ENCODE data around the gene C5orf52.
"Not testable (repeated sequence)": the region's sequence is repeated elsewhere in the genome, so short reads cannot be mapped to it uniquely, and the experiment has no call there.

C5orf52 gene

DNA sequence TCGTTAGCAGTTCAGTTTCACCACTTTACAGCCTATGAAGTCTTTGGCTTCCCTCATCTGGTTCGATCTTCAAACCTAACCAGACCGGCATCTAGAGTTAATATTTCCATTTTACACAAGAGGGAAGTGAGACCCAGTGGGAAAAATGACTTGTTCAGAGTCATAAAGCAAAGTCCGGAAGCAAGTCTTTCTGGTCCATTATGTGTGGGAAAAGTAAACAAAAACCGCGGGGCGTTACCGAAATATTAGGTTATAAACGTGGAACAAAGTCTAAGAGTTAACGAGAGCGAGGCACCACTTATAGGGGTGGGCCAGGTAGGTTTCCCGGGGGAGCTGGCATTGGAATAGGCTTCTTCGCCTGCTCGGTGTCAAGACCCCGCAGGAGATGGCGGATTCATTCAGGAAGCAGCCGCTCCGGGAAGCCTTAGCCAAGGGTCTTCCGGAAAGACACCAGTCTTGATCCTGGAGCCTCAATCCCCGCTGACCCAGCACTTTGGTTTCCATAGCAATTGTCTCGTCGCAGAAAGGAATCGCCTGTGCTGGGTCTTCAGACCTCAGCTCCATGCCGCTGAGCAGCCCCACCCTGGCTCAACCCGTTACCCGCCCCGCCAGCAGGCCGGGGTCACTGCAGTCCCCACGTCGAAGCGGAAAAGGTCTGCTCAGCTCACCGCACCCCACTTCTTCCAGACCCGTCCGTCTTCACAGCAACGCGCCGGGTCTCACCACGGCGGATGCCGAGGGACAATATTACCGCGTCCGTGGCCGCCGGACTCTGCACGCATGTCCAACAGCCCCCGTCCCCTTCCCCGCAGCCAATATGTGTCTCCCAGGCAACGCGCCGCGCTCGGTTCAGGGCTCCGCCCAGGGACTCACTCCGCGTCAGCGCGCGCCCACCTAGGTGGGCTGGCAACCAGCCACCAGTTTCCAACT lies at the start of gene C5orf52:
Gene C5orf52 (plus strand): TSS at position 872 of the 930 bp plus-strand sequence. CDS start 82 bp downstream, outside the sequence.
- peak; percentile 43 for DNase-seq

DNA sequence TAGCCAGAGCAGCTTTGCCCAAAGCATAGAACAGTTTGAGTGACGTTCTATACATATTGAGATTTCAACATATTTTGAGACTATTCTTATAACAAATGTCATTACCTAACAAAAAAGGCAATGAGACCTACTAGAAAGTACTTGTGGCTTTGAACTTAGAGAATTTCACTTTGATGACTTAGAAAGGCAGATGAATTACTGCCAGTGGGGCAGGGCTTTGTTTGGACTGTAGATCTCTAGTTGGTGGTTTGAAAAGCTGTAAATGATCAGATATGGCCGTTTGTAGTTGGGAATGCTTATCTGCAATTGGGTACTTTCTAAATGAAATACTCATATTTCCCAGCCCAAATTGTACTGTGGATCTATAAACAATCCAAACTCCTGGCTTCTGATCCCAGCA lies 47.2 kb upstream of the C5orf52 start:
- no peak for DNase-seq

DNA sequence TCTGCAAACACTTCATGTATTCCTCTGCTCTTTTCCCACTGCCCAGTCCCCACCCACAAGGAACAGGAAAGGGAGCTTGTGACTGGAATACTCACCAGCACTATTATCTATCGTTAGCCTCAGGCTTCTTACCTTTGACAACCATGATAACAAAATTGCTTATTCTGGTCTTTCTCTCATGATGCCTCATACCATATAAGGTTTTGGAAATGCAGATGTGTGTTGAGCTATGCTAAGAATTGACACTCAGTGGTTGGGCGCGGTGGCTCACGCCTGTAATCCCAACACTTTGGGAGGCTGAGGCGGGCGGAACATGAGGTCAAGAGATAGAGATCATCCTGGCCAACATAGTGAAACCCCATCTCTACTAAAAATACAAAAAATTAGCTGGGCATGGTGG lies 44.5 kb upstream of the C5orf52 start:
- DNase-seq: no peak

DNA sequence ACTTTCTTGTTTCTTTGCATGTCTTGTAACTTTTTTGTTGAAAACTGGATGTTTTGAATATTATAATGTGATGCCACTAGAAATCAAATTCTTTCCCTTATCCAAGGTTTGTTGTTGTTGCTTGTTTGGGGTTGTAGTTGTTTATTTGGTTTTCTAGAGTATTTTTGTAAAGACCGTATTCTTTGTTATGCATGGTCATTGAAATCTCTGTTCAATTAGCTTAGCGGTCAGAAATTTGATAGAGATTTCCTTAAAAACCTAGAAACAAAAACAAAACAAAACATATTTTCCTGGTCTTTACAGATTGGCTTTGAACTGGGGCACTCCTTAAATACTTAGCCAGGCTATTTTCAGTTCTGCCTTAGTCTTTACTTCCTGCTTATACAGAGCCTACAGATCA lies 41.0 kb upstream of the C5orf52 start:
- no peak for DNase-seq

DNA sequence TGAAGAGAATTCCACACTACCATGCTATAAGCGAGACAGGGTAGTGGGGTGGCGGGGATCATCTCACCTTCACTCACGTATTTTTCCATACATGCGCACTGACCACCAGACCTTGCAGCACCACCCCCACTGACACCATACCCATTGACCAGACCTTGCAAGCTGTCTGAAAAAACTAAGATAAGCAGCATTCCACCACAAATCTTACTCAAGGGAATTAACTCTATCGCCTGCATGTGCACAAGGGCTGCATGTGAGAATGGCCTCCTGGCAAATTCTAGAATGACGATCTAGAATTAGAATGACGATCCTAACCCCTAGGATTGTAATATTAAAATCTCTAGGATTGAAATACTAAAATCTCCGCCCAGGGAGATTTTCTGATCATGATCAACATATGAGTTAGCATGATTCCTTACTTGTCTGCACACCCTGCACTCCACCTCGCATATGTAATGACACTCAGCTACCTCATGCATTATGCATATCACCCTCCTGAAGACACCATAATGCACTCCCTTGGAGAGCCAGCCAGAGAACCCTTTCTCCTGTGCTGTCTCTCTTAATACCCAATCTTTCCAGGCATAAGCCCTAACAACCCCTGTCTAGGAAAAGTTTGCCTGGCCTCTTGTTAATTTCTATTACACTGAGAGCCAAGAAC lies 30.8 kb upstream of the C5orf52 start:
- DNase-seq: no peak

DNA sequence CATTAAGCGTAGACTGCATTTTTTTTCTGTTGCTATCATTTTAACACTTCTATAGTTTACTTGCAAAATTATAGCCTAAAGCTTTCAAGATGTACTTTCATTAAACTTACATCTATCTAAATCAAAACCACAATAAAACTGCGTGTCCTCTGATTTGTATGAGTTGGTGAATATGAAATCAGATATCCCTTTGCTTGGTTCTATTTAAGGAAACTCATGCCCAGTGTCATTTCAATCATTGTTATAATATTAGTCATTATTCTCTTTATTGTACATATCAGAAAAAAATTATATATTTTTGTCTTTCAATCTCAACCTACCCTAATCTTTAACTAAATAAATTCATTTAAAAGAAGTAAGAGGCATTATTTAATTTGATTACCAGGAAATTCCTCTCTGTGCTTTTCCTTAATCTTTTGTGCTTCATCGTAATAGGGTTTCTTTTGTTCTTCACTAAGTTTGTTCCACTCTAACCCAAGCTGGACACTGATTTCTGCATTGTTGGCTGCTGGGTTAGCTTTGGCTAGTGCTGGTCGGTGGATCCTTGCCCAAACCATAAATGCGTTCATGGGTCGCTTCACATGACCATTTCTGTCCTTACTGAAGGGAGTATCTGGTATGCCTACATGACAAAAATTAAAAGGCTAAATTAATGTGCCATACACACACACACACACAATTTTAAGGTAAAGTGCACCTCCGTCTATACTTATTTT lies 22.9 kb upstream of the C5orf52 start:
- no peak for DNase-seq

DNA sequence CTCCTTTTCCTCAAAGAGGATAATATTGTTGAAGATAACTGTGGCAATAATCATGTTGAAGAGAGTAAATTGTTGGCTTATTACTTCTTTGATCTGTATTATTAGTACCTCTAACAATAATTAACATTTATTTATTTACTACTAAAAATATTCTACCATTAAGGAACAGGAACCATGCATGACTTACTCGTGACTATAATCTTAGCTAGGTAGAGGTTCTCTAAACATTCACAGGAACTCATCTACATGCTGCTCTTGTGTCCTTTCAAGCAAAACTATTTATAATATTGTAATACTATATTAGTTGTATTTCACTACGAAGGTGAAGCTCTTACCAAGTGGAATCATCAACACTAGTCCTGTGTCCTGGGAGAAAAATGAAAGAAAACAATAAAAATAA lies 22.2 kb upstream of the C5orf52 start:
- no peak for DNase-seq

DNA sequence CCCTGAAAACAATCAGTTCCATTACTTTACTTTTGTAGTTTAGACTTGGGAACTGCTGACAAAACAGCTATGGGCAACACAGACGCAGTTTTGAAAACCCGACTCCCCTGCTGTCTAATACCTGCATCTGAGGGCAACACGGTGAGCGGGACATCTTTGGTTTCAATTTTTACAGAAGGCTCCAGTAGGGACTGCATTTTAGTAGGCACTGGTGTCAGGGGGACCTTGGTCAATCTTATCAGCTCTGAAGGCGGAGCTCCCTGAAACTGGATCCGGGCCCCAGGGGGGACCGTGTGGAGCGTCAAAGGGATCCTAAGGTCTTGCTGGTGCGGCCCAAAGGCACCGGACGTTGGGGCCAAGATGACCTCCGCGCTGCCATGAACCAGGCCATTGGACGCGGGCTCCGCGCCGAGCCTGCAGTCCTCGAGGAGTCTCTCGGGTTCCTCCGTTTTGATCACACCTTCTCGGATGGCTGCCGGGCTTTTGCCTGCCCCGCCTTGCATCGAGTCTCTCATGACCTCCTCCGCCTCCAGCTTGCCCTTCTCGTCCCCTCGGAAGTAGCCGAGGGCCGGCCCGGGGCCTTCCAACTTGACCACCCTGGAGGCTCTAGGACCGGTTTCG lies 20.2 kb upstream of the C5orf52 start:
- DNase-seq: no peak

DNA sequence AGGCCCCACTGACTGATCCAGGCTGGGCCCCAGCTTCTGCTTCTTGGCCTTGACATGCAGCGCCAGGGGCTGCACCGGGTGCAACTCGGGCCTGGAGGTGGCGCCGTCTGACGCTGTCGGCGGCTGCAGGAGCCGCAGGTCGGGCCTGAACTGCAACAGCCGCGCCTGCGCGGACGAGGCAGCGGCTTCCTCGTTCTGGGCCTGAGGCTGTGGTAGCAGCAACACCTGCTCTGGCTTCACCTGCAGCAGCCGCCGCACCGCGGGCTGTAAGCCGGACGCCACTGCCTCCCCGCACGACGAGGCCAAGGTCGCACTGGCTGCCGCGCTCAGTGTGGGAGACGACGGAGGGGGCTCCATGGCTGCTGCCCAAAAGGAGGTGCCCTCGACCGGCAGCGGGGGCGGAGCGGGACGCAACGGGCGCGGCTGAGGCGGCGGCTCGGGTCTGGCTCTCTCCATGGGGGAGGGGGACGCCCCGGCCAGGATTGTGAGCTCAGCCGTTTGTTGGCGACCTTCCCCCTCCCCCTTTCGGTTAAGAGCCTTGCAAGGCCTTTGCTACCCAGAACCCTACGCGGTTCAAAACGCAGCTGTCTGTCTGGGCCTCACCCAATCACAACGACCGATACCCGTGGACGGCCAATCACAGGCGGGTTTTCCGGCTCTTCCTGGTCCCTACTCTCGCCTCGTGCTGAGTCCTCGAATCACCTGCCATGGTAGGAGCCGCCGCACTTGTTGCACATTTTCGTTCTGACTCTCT lies 19.5 kb upstream of the C5orf52 start:
- DNase-seq: peak; percentile 86

DNA sequence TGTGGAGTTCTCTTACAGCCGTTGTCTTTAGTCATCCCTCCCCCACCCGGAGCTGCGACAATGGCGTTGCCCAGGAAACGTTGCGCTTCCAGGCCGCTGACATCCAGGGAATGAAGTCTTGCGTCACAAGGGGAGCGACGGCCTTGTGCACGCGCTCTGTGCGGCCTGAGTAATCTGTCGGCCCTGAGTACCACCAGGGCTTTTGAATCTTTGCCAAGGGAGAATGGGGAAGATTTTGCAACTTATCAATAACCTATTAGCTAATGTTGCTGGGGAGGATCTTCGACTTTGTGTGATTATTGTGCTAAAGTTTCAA lies 19.0 kb upstream of the C5orf52 start, which contains the start of gene SOX30:
Gene SOX30 (minus strand): TSS at position 62 of the 316 bp plus-strand sequence. CDS start 360 bp downstream, outside the sequence.
- no peak for DNase-seq

DNA sequence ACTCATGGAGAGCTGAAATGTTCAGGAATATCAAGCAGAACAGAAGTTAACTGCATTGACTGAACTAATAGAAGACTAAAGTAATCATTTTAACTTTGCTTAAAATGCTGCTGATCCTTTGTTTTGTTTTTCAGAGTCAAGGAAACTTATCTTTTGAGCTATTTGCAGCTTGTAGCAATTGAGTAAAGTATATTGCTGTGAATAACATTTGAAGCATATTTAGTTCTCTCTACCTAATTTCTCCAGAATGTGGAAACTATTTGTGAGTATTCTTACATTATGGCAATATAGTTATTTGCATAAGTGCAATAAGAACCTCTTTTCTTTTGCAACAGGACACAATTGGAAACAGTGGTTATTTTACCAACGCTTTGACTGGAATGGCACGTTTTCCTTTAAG lies 13.8 kb upstream of the C5orf52 start:
- no peak for DNase-seq

DNA sequence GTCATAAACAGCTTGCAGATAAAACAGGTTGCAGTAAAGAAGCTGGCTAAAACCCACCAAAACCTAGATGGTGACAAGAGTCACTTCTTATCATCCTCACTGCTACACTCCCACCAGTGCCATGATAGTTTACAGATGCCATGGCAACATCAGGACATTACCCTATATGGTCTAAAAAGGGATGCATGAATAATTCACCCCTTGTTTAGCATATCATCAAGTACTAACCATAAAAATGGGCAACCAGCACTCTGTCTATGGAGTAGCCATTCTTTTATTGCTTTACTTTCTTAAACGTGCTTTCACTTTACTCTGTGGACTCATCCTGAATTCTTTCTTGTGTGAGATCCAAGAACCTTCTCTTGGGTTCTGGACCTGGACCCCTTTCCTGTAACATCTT lies 12.4 kb upstream of the C5orf52 start:
- no peak for DNase-seq

DNA sequence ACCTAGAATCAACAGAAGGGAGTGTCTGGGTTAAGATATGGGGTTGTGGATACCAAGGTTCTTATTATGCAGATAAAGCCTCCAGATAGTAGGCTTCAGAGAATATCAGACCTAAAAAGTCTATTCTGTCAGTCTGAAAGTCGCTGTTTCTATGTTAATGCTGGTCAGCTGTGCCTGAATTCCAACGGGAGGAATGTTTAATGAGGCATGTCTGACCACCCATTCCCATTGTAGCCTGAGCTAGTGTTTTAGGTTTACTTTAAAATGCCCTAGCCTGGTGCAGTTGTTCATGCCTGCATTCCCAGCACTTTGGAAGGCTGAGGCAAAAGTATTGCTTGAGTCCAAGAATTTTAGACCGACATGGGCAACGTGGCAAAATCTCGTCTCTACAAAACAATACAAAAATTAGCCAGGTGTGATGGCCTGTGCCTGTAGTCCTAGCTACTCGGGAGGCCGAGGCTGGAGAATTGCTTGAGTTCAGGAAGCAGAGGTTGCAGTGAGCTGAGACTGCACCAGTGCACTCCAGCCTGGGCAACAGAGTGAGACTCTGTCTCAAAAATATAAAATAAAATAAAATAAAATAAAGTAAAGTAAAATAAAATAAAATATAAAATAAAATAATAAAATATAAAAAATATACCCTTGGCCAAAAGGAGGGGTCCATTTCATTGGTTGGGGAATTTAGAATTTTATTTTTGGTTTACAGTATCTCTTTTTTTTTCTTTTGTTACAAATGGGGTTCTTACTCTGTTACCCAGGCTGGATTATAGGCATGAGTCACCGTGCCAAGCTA lies 11.3 kb upstream of the C5orf52 start:
- no peak for DNase-seq

DNA sequence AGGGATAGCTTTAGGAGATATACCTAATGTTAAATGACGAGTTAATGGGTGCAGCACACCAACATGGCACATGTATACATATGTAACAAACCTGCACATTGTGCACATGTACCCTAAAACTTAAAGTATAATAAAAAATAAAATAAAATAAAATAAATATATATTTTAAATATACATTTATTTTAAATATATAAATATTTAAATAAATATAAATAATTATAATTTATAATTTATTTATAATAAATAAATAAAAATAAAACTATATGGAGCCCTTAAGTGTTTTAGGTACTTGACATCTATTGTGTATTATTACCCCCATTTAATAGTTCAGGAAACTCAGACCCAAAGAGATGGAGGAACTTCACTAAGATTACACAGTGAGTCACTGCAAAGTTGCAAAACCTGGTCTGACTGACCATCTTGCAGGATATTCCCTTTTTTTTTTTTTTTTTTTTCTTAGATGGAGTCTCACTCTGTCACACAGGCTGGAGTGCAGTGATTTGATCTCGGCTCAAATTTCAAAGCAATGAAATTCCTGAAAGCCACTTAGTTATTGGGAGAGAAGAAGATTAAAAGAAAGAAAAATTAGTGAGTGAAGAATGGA lies 5.8 kb upstream of the C5orf52 start:
- DNase-seq: no peak

DNA sequence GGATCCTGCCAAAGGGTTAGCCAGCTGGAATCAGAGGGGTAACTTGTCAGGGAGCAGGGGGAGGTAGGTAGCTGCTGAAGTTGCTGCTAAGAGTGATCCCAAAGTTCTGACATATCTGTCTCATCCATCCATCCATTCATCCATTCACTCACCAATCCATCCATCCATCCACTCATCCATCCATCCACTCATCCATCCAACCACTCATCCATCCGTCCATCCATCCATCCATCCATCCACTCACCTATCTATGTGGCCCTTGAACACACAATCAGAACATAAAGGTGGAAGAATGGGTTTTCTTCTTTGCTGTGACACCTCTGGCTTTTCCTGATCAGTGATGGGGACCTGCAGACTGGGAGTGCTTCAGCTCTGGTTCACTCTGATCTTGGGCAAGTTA lies 3.0 kb upstream of the C5orf52 start:
- no peak for DNase-seq

DNA sequence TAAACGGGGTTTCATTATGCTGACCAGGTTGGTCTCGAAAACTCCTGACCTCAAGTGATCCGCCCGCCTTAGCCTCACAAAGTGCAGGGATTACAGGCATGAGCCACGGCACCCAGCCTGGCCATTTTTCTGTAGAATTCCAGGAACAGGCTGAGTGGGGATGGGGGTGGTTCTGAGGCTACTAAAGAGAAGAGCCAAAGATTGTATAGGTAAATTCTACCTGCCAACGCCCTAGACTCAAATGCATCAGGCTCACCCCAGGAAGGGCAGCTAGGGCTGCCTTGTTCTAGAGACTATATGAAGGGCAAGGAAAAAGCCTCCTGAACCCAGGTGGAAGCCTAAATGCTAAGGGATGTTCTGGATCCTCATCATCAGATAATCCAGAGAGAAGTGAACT lies 1.6 kb upstream of the C5orf52 start:
- no peak for DNase-seq

DNA sequence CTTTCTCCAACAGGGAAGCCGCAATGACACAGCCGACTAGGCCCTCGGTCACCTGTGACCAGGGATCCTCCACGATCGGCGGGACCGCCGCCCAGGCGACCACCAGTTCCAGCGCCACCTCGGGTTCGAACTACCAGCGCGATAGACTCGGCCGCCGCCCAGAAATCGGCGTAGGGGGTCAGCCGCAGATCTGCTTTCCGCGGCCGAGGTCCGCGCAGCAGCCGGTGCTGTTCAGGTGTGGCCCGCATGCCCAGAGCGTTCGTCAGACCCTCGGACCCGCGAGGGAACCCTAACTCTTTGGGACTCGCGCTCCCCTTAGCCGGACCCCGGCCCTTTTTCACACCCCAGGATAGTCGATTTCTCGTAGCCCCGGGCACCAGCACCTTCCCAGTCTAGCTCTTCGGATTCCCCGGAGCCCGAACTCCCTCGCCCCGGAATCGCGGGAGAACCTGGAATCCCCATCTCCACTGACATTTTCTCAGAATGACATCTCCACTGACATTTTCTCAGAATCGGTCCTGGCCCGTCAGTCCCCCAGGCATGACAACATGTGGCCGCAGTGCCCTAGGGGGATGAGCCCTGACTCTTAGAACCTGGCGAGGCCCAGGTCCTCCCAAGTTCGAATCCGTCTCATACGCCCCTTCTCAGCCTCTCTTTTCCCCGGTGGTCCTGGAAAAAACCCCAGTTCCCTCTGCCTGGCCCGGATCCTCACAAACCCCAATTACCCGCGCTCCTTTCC lies 428 bp downstream of the C5orf52 start:
- no peak for DNase-seq

DNA sequence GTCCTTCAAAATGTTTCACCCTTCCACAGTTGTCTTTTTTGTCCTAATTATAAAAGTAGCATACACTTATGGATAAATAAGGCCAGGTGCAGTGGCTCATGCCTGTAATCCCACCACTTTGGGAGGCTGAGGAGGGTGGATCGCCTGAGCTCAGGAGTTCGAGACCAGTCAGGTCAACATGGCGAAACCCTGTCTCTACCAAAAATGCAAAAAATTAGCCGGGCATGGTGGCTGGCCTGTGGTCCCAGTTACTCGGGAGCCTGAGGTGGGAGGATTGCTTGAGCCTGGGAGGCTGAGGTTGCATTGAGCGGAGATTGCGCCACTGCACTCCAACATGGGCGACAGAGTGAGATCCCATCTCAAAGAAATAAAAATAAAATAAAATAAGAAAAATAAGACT lies 1.6 kb downstream of the C5orf52 start:
- DNase-seq: no peak

DNA sequence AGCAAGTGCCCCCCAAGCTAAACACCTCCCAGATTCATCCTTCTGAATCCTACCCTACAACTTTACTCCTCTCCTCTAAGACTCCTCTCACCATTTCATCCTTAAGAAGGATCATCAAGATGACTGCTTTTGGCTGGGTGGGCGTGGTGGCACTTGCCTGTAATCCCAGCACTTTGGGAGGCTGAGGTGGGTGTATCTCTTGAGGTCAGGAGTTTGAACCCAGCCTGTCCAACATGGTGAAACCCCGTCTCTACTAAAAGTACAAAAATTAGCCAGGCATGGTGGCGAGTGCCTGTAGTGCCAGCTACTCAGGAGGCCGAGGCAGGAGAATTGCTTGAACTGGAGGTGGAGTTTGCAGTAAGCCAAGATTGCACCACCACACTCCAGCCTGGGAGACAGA lies 3.0 kb downstream of the C5orf52 start:
- not testable (repeated sequence) for DNase-seq

DNA sequence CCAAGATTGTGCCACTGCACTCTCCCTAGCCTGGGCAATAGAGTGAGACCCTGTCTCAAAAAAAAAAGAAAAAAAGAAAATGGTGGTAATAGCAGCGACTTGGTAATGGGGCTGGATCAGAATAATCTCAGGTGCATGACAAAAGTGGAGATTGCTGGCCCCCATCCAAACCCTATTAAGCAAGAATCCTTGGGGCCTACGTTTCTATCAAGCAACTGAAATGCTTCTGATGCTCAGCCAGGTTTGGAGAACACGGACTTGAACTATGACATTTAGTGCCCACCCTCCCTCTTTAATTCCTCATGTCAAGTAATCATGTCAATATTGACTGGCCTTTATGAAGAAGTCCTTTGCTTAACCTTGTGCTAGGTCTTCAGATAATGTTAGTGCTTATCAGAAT lies 6.6 kb downstream of the C5orf52 start:
- DNase-seq: no peak
